A673 (cell line): Measurements from ENCODE around the gene PRSS22. TPM values are rescaled to one million over a fixed set of nuclear protein-coding genes. Genes with fewer than 3 reads are reported as not detected.
A peak's percentile ranks its signal among the peaks of the same experiment; 100 is the strongest.

Source experiments
- BruUV-seq: library from RNA; stranded (reverse); fragments of 400-500 nt; replicated peaks from 2 replicates; lab custom pipeline; 2021; lab: Mats Ljungman, UMichigan
- CTCF ChIA-PET: fragments of 300-600 bp; sonication (Branson Sonifier 250); formaldehyde crosslinking; loops from one replicate; lab custom pipeline; 2022; ENCODE audit warnings: antibody characterized with exemption; lab: Charles Lee
- POLR2A ChIA-PET: fragments of 300-600 bp; sonication (Branson Sonifier 250); formaldehyde crosslinking; loops from one replicate; lab custom pipeline; 2022; ENCODE audit warnings: antibody characterized with exemption; ENCODE audit not compliant: low non-redundant PET; lab: Charles Lee
- DNase-seq: peaks from one replicate; pipeline ENCODE4 v3.0.0-alpha.2; 2015; ENCODE audit warnings: low spot score
- H3K27ac ChIP-seq: fragments of 200-600 bp; sonication (generic); 2 replicates; pipeline ENCODE4 v1.5.1; 2016; ENCODE audit warnings: mixed run types, low read depth, mild to moderate bottlenecking, mixed read lengths, antibody characterized with exemption, low read length; ENCODE audit not compliant: poor library complexity, severe bottlenecking
- H3K27me3 ChIP-seq: fragments of 200-600 bp; sonication (generic); replicated peaks from 2 replicates; pipeline ENCODE4 v1.6.1; 2017; ENCODE audit warnings: mixed run types, low read depth, mild to moderate bottlenecking, mixed read lengths, antibody characterized with exemption, low read length; ENCODE audit not compliant: insufficient read depth, poor library complexity
- H3K36me3 ChIP-seq: fragments of 200-600 bp; sonication (generic); 2 replicates; pipeline ENCODE4 v1.6.1; 2016; ENCODE audit warnings: mixed run types, mild to moderate bottlenecking, mixed read lengths, antibody characterized with exemption, low read length; ENCODE audit not compliant: insufficient read depth, poor library complexity, severe bottlenecking
- H3K4me1 ChIP-seq: fragments of 200-600 bp; sonication (generic); 2 replicates; pipeline ENCODE4 v1.6.1; 2017; ENCODE audit warnings: mixed run types, mild to moderate bottlenecking, mixed read lengths, antibody characterized with exemption, low read length; ENCODE audit not compliant: insufficient read depth, poor library complexity, severe bottlenecking
- H3K4me3 ChIP-seq: fragments of 200-600 bp; sonication (generic); 2 replicates; pipeline ENCODE4 v1.5.1; 2016; ENCODE audit warnings: low read depth, mixed run types, mild to moderate bottlenecking, mixed read lengths, low read length; ENCODE audit not compliant: poor library complexity, severe bottlenecking
- H3K9me3 ChIP-seq: fragments of 200-600 bp; sonication (generic); 2 replicates; pipeline ENCODE4 v1.6.1; 2016; ENCODE audit warnings: mixed run types, low read depth, mild to moderate bottlenecking, mixed read lengths, antibody characterized with exemption, low read length; ENCODE audit not compliant: poor library complexity, severe bottlenecking
- CTCF ChIP-seq: fragments of 300-800, 200-600 bp; sonication (generic); conservative IDR thresholded peaks from 2 replicates; pipeline ENCODE4 v1.5.1; 2017; ENCODE audit warnings: low read depth, mild to moderate bottlenecking, antibody characterized with exemption, low read length, moderate library complexity, mixed read lengths
- EZH2 ChIP-seq: fragments of 200-600 bp; sonication (generic); IDR thresholded peaks from 2 replicates; pipeline ENCODE4 v1.6.1; 2017; ENCODE audit warnings: borderline replicate concordance, low read depth, mild to moderate bottlenecking, mixed read lengths, antibody characterized with exemption, low read length; ENCODE audit not compliant: poor library complexity, severe bottlenecking
- intact Hi-C: fragments of 100-400 bp; cut with micrococcal nuclease; formaldehyde crosslinking; loops from one replicate; pipeline ENCODE4 v1.10.0; 2022; ENCODE audit not compliant: unreplicated experiment
- total RNA-seq: library from RNA; stranded (reverse); gene quantifications from 2 replicates; pipeline ENCODE4 v1.2.3, GENCODE V29; 2021

Gene PRSS22
- total RNA-seq, 1 experiment from 2014 or later = not detected

- Histone ChIP-seq H3K9me3 (no peaks in the 10 kb centered on the region), H3K4me3 (no peak overlapping the region), H3K27ac (no peak overlapping the region), H3K4me1 (no peaks in the 10 kb centered on the region), H3K36me3 (no peaks in the 10 kb centered on the region), H3K27me3 (no peaks in the 10 kb centered on the region)
- DNase-seq = no peak
- ChIA-PET CTCF (interaction anchor here (0.6 kb wide), 1 partner anchor 39 kb away, joined by 3 read pairs; no protein-coding TSS in a partner anchor), POLR2A (no interaction called here)
- TF ChIP-seq EZH2 = no peak
- no peak for TF ChIP-seq CTCF
- BruUV-seq = no TSS peak
- intact Hi-C loops = no loop called here
Measured at GRCh38 chr16:2871926-2872325, 14.0 kb upstream of the PRSS22 start.

- ChIA-PET CTCF (interaction anchor here (0.7 to 1.7 kb wide), 5 partner anchors 15 to 199 kb away, joined by 3 to 16 read pairs (median 3); partner anchors contain the start of gene FLYWCH2), POLR2A (interaction anchor here (0.6 kb wide), 1 partner anchor 37 kb away, joined by 3 read pairs; no protein-coding TSS in a partner anchor)
- H3K36me3 ChIP-seq = no peaks in the 10 kb centered on the region
- no TSS peak for BruUV-seq
- peak overlapping the region; percentile 59 for H3K4me3 ChIP-seq
- no peaks in the 10 kb centered on the region for H3K9me3 ChIP-seq
- TF ChIP-seq EZH2 = no peak
- peak; percentile 97 for TF ChIP-seq CTCF
- DNase-seq = peak; percentile 97
- no peaks in the 10 kb centered on the region for H3K4me1 ChIP-seq
- peaks cover 16% of the 10 kb centered on the region for H3K27me3 ChIP-seq
- intact Hi-C loops = no loop called here
- H3K27ac ChIP-seq = peak overlapping the region; percentile 80
Measured at GRCh38 chr16:2867987-2868789, 10.2 kb upstream of the PRSS22 start.

GRCh38 chr16:2867661-2867986 lies 9.7 kb upstream of the PRSS22 start:
- intact Hi-C loops = no loop called here
- CTCF ChIA-PET = interaction anchor here (1.1 to 1.7 kb wide), 2 partner anchors 28 to 60 kb away, joined by 6 to 16 read pairs; no protein-coding TSS in a partner anchor
- TSS peak; percentile 97 for BruUV-seq

More at GRCh38 chr16:2867661-2867986, 9.7 kb upstream of the PRSS22 start:
- H3K9me3 ChIP-seq = no peaks in the 10 kb centered on the region
- H3K27me3 ChIP-seq = peaks cover 16% of the 10 kb centered on the region
- H3K4me1 ChIP-seq = no peaks in the 10 kb centered on the region
- TF ChIP-seq EZH2 (no peak), CTCF (no peak)
- H3K27ac ChIP-seq = peak overlapping the region; percentile 80
- no peak for DNase-seq
- POLR2A ChIA-PET = no interaction called here
- peak overlapping the region; percentile 59 for H3K4me3 ChIP-seq
- no peaks in the 10 kb centered on the region for H3K36me3 ChIP-seq
